Spleen (tissue), 7 donors: ENCODE results near the gene MSX1.

ENCODE experiments used
- POLR2A ChIP-seq, 3 donors: fragments of 450-650 bp; IDR thresholded peaks; one replicate each; pipeline ENCODE4 v1.5.1; 2017; ENCODE audit warnings: antibody characterized with exemption in 3 of 3, mild to moderate bottlenecking in 1 of 3
- TF ChIP-seq, protein P1 (sequence below), 11 experiments: fragments of 200-600 bp in 7 of 11; fragments of 450-650 bp in 4 of 11; sonication (generic) in 4 of 11; IDR thresholded peaks in 8 of 11; conservative IDR thresholded peaks in 3 of 11; 1 replicate in 7 of 11; 2 replicates in 4 of 11; pipeline versions ENCODE4 v1.4.0 to v1.8.0; 2016 to 2021; ENCODE audit warnings: antibody characterized with exemption in 11 of 11, inconsistent platforms in 4 of 11, mild to moderate bottlenecking in 1 of 11
- donor health status: DM: no; HTN: no; CAD: no; lungs with moderate emphysema.
- donor health status: DM: no; HTN: no; CAD: no.
- donor health status: DM: no; HTN: no; CAD: no.

DNA sequence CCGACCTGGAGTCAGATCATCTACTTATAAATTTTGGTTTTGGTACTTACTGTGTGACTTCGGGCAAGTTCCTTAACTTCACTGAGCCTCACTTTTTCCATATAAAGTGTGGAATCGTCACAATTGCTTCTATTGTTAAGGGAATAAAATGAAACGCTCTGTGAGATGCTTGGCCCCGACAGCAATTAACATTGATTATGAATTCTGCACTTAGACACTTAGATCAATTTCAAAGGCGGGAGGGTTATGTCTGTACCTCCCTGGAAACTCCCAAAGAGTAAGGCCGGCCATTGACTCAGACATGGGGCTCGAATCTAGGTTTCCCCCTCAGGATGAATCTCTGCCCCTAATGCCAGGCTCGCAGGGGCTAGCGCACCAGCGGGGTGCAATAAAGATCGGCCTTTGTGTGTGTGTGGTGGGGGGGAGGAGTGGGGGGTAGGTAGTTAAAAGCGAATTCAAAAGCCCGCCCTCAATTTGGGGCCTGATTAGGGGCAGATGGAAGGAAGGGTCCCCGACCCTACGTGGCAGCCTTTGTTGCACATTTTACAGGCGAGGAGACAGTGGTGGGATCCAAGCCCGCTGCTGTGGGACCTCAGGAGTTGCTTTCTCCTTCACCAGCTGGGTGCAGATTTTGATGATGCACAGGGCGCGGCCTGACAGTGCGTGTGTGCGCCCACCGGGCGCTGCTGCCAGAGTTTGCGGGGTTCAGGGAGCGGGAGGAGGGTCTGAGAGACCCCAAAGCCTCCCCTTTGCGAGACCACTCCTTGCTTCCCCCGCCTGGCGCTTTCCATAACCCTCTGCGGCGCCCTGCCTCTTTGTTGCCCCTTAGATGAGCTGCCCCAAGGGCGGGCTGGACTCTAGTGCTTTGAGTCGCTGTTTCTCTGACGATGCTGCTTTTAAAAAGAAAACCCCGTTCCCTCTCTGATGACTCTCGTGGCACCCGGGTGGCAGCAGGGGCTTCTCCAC, 9.6 kb downstream of the MSX1 start:
- no peak for TF ChIP-seq POLR2A (IDR thresholded peaks at IDR 0.05)
- TF ChIP-seq, protein P1, sequence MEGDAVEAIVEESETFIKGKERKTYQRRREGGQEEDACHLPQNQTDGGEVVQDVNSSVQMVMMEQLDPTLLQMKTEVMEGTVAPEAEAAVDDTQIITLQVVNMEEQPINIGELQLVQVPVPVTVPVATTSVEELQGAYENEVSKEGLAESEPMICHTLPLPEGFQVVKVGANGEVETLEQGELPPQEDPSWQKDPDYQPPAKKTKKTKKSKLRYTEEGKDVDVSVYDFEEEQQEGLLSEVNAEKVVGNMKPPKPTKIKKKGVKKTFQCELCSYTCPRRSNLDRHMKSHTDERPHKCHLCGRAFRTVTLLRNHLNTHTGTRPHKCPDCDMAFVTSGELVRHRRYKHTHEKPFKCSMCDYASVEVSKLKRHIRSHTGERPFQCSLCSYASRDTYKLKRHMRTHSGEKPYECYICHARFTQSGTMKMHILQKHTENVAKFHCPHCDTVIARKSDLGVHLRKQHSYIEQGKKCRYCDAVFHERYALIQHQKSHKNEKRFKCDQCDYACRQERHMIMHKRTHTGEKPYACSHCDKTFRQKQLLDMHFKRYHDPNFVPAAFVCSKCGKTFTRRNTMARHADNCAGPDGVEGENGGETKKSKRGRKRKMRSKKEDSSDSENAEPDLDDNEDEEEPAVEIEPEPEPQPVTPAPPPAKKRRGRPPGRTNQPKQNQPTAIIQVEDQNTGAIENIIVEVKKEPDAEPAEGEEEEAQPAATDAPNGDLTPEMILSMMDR (IDR thresholded peaks at IDR 0.05 in 8 of 11, conservative IDR thresholded peaks at IDR 0.05 in 3 of 11), result no peak
